ENCODE data around the gene UBR3. TPM values are rescaled to one million over a fixed set of nuclear protein-coding genes. Genes with fewer than 3 reads are reported as not detected.

UBR3 gene
- total RNA-seq, 2 experiments from 2014 or later: 11.6 to 21.0 TPM

- H2AFZ ChIP-seq (ENCODE audit: low read length): no peak overlapping the region
- H3K4me3 ChIP-seq (ENCODE audit: low read depth, low read length, poor library complexity, severe bottlenecking): no peak overlapping the region
- H3K79me2 ChIP-seq (ENCODE audit: insufficient read depth, low read depth, low read length): no peaks in the 10 kb centered on the region
- ChIA-PET CTCF (ENCODE audit: unreplicated experiment) (no interaction called here), POLR2A (no interaction called here)
- no TSS peak for BruUV-seq (replicated peaks)
- no peaks in the 10 kb centered on the region for H4K20me1 ChIP-seq (ENCODE audit: insufficient read depth, low read length)
- no peaks in the 10 kb centered on the region for H3K4me1 ChIP-seq (ENCODE audit: insufficient read depth, low read length, poor library complexity, severe bottlenecking)
- intact Hi-C loops (cut with micrococcal nuclease; ENCODE audit: unreplicated experiment): no loop called here
- H3K27ac ChIP-seq (ENCODE audit: low read depth, low read length, poor library complexity, severe bottlenecking): no peak overlapping the region
- no peak for TF ChIP-seq EZH2phosphoT487 (IDR thresholded peaks at IDR 0.05; ENCODE audit: borderline replicate concordance, low read depth, low read length)
- TF ChIP-seq CTCF (conservative IDR thresholded peaks at IDR 0.05; ENCODE audit: low read length): no peak
- DNase-seq (ENCODE audit: low spot score): no peak
- H3K9me2 ChIP-seq (ENCODE audit: insufficient read depth, low read length): no peaks in the 10 kb centered on the region
- H3K4me2 ChIP-seq (ENCODE audit: low read length): no peak overlapping the region
- H3K36me3 ChIP-seq (ENCODE audit: insufficient read depth, low read length): no peaks in the 10 kb centered on the region
- H3K9me3 ChIP-seq (ENCODE audit: low read length): no peaks in the 10 kb centered on the region
Observed at GRCh38 chr2:169984145-169984544, 156.9 kb downstream of the UBR3 start.

- H2AFZ ChIP-seq (ENCODE audit: low read length): no peak overlapping the region
- H3K4me2 ChIP-seq (ENCODE audit: low read length): no peak overlapping the region
- H3K9me2 ChIP-seq (ENCODE audit: insufficient read depth, low read length): no peaks in the 10 kb centered on the region
- CTCF ChIA-PET (ENCODE audit: unreplicated experiment): no interaction called here
- H4K20me1 ChIP-seq (ENCODE audit: insufficient read depth, low read length): no peaks in the 10 kb centered on the region
- intact Hi-C loops (cut with micrococcal nuclease; ENCODE audit: unreplicated experiment): no loop called here
- no peak overlapping the region for H3K27ac ChIP-seq (ENCODE audit: low read depth, low read length, poor library complexity, severe bottlenecking)
- H3K36me3 ChIP-seq (ENCODE audit: insufficient read depth, low read length): no peaks in the 10 kb centered on the region; the same call in 1 of the 2 replicates
- H3K79me2 ChIP-seq (ENCODE audit: insufficient read depth, low read depth, low read length): no peaks in the 10 kb centered on the region
- H3K4me1 ChIP-seq (ENCODE audit: insufficient read depth, low read length, poor library complexity, severe bottlenecking): no peaks in the 10 kb centered on the region
- DNase-seq (ENCODE audit: low spot score): no peak
- BruUV-seq (replicated peaks): no TSS peak
- no peak for TF ChIP-seq EZH2phosphoT487 (IDR thresholded peaks at IDR 0.05; ENCODE audit: borderline replicate concordance, low read depth, low read length)
- TF ChIP-seq CTCF (conservative IDR thresholded peaks at IDR 0.05; ENCODE audit: low read length): no peak
- no peaks in the 10 kb centered on the region for H3K9me3 ChIP-seq (ENCODE audit: low read length)
- POLR2A ChIA-PET: no interaction called here
- H3K4me3 ChIP-seq (ENCODE audit: low read depth, low read length, poor library complexity, severe bottlenecking): no peak overlapping the region
Observed at GRCh38 chr2:169994752-169995151, 167.5 kb downstream of the UBR3 start.

- no peaks in the 10 kb centered on the region for H3K4me1 ChIP-seq (ENCODE audit: insufficient read depth, low read length, poor library complexity, severe bottlenecking)
- H3K9me2 ChIP-seq (ENCODE audit: insufficient read depth, low read length): no peaks in the 10 kb centered on the region
- TF ChIP-seq EZH2phosphoT487 (IDR thresholded peaks at IDR 0.05; ENCODE audit: borderline replicate concordance, low read depth, low read length): no peak
- intact Hi-C loops (cut with micrococcal nuclease; ENCODE audit: unreplicated experiment): no loop called here
- POLR2A ChIA-PET: no interaction called here
- CTCF ChIA-PET (ENCODE audit: unreplicated experiment): no interaction called here
- no peaks in the 10 kb centered on the region for H3K9me3 ChIP-seq (ENCODE audit: low read length)
- no peaks in the 10 kb centered on the region; the same call in 1 of the 2 replicates for H3K36me3 ChIP-seq (ENCODE audit: insufficient read depth, low read length)
- H3K27ac ChIP-seq (ENCODE audit: low read depth, low read length, poor library complexity, severe bottlenecking): no peak overlapping the region
- H3K79me2 ChIP-seq (ENCODE audit: insufficient read depth, low read depth, low read length): no peaks in the 10 kb centered on the region
- DNase-seq (ENCODE audit: low spot score): peak; percentile 5
- H3K4me3 ChIP-seq (ENCODE audit: low read depth, low read length, poor library complexity, severe bottlenecking): no peak overlapping the region
- H4K20me1 ChIP-seq (ENCODE audit: insufficient read depth, low read length): no peaks in the 10 kb centered on the region
- no TSS peak for BruUV-seq (replicated peaks)
- no peak overlapping the region for H3K4me2 ChIP-seq (ENCODE audit: low read length)
- no peak overlapping the region for H2AFZ ChIP-seq (ENCODE audit: low read length)
Observed at GRCh38 chr2:169997140-169997887, 170.1 kb downstream of the UBR3 start.

Data from OCI-LY7 (cell line).